ENCODE data around the gene GREM2.

DNA sequence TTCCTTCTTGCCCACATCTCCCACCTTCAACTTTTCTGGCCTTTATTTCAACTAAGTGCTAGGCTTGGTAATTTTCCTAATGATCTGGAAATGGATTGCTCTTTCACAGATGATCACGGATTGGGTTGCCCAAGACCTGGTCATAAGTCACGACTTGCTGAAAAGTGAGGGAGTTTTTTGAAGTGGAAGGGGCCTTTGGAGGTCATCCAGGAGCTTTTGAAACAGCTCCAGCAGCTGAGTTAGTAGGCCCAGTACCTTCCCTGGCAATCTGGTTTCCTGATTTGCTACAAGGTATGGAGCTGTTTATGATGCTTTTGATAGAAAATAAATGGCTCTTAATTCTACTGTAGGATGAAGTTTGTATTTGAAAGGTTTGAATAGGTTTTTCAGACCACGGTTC lies 20.4 kb downstream of the GREM2 start:
- TF ChIP-seq, protein P1, sequence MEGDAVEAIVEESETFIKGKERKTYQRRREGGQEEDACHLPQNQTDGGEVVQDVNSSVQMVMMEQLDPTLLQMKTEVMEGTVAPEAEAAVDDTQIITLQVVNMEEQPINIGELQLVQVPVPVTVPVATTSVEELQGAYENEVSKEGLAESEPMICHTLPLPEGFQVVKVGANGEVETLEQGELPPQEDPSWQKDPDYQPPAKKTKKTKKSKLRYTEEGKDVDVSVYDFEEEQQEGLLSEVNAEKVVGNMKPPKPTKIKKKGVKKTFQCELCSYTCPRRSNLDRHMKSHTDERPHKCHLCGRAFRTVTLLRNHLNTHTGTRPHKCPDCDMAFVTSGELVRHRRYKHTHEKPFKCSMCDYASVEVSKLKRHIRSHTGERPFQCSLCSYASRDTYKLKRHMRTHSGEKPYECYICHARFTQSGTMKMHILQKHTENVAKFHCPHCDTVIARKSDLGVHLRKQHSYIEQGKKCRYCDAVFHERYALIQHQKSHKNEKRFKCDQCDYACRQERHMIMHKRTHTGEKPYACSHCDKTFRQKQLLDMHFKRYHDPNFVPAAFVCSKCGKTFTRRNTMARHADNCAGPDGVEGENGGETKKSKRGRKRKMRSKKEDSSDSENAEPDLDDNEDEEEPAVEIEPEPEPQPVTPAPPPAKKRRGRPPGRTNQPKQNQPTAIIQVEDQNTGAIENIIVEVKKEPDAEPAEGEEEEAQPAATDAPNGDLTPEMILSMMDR (IDR thresholded peaks at IDR 0.05; ENCODE audit: poor library complexity, severe bottlenecking): no peak
- TF ChIP-seq EZH2 (IDR thresholded peaks at IDR 0.05; ENCODE audit: borderline replicate concordance, insufficient read depth, low read length, poor library complexity, severe bottlenecking) (no peak), REST (IDR thresholded peaks at IDR 0.05; ENCODE audit: borderline replicate concordance) (no peak)
